A549 (cell line): ENCODE results near the gene ARHGAP23.

Experiments
- CBX2 ChIP-seq: fragments of 200-600 bp; sonication (generic); IDR thresholded peaks from 2 replicates; pipeline ENCODE4 v1.6.1; 2016; ENCODE audit warnings: low read depth, mild to moderate bottlenecking, borderline replicate concordance
- JUN ChIP-seq, 2 experiments: fragments of >200 bp; sonication (Bioruptor Twin); formaldehyde crosslinking; IDR thresholded peaks; 2 replicates in 1 of 2; 3 replicates in 1 of 2; pipeline ENCODE4 v1.6.1; 2016 to 2017
- TF ChIP-seq, protein P1 (sequence below): fragments of >200 bp; sonication (Bioruptor Twin); formaldehyde crosslinking; IDR thresholded peaks from 3 replicates; pipeline ENCODE4 v1.5.1; 2016

DNA sequence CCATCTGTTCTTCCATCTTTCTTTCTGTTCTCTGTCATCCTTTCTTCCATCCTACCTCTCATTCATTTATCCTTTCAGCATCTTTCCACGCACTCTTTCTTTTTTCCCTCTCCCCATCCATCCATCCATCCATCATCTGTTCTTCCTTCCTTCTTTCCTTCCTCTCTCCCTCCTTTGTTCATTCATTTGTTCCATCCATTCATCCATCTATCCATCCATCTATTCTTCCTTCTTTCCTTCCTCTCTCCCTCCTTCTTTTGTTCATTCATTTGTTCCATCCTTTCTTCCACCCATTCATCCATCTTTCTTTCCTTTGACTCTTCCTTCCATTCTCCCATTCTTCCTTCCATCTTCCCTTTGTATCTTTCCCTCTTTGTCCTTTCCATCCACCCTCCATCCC lies 39.2 kb downstream of the ARHGAP23 start:
- TF ChIP-seq, protein P1, sequence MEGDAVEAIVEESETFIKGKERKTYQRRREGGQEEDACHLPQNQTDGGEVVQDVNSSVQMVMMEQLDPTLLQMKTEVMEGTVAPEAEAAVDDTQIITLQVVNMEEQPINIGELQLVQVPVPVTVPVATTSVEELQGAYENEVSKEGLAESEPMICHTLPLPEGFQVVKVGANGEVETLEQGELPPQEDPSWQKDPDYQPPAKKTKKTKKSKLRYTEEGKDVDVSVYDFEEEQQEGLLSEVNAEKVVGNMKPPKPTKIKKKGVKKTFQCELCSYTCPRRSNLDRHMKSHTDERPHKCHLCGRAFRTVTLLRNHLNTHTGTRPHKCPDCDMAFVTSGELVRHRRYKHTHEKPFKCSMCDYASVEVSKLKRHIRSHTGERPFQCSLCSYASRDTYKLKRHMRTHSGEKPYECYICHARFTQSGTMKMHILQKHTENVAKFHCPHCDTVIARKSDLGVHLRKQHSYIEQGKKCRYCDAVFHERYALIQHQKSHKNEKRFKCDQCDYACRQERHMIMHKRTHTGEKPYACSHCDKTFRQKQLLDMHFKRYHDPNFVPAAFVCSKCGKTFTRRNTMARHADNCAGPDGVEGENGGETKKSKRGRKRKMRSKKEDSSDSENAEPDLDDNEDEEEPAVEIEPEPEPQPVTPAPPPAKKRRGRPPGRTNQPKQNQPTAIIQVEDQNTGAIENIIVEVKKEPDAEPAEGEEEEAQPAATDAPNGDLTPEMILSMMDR = no peak
- TF ChIP-seq CBX2 (no peak), JUN (IDR thresholded peaks at IDR 0.05) (no peak)
